Peyer's patch (tissue), 4 donors: ENCODE results near the gene RSPH10B2.
"Not testable (repeated sequence)": the region's sequence is repeated elsewhere in the genome, so short reads cannot be mapped to it uniquely, and the experiment has no call there.

ENCODE experiments used
- CTCF ChIP-seq, 6 experiments: fragments of 450-650 bp in 4 of 6; fragments of 200-600 bp in 2 of 6; sonication (generic) in 1 of 6; IDR thresholded peaks; one replicate each; pipeline ENCODE4 v1.5.1; 2017 to 2019; ENCODE audit warnings: antibody characterized with exemption in 6 of 6, mild to moderate bottlenecking in 3 of 6, moderate library complexity in 1 of 6
- POLR2A ChIP-seq, 2 donors: fragments of 450-650 bp; IDR thresholded peaks; one replicate each; pipeline ENCODE4 v1.5.1; 2017; ENCODE audit warnings: antibody characterized with exemption in 2 of 2, mild to moderate bottlenecking in 2 of 2, moderate library complexity in 2 of 2

DNA sequence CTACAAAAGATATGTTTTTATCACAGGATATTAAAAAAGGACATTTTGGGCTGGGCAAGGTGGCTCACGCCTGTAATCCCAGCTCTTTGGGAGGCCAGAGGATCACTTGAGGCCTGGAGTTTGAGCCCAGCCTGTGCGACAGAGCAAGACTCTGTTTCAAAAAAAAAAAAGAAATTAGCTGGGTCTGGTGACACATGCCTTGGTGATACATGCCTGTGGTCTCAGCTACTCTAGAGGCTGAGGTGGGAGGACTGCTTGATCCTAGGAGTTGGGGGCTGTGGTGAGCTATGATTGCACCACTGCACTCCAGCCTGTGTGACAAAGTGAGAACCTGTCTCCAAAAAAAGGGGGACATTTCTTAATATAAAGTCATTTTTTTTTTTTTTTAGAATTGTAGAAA is 46.4 kb downstream of the RSPH10B2 start:
- TF ChIP-seq CTCF, POLR2A (IDR thresholded peaks at IDR 0.05): not testable (repeated sequence)
